ENCODE results near the gene PLAU. TPM values are rescaled to one million over a fixed set of nuclear protein-coding genes. Genes with fewer than 3 reads are reported as not detected.
A peak's percentile ranks its signal among the peaks of the same experiment; 100 is the strongest.

Gene PLAU
- total and polyA plus RNA-seq, 2 of the 4 experiments (the other 2 are of a cell fraction), result 123 to 283 TPM

DNA sequence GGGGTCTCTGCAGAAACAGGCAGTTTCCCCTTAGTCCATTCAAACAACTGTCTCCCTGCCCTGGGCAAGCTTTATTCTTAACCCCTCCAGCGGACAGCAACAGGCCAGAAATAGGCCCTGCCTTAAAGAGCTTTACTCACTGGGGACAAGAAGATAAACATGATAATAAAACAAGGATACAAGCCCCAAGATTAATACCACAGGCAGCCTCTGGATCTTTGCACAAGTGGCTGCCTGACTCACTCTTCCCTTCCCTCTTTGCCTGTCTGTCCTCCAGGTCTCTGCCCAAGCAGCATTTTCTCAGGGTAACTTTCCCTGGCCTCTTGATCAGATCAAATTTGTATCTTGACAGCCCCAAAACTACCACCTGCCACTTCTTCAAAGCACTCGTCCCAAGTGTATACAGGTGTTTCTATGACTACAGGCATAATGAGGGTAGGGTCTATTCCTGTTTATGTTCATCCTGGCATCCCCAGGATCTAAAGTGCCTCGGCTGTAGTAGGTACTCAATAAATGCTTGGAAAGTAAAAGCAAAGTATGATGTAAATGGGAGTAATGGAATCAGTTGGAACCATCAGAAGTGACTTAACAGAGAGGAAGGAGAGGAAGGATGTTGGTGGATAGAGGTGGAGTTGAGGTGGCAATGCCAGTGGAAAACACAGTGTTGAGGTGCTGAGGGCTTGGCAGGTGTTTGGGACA is 29.6 kb upstream of the PLAU start:
- no TSS peak for BruUV-seq (replicated peaks)
- peak; percentile 58 for DNase-seq
- H4K91ac ChIP-seq (ENCODE audit: insufficient read depth, low read depth, low read length), result no peak overlapping the region
- H3K9me1 ChIP-seq (ENCODE audit: insufficient read depth, low read length), result peaks cover 7% of the 10 kb centered on the region
- dilution Hi-C loops (cut with HindIII; ENCODE audit: low sequenced_read_pairs, unreplicated experiment), result no loop called here
- peak; percentile 16; the same call in 1 of the 2 replicates for ATAC-seq (ENCODE audit: low read depth)
- H3K36me3 ChIP-seq (ENCODE audit: control insufficient read depth, insufficient read depth, low read length), result no peaks in the 10 kb centered on the region
- H3K27ac ChIP-seq (ENCODE audit: insufficient read depth, low read length), result no peak overlapping the region
- no peaks in the 10 kb centered on the region for H3K27me3 ChIP-seq (ENCODE audit: control insufficient read depth, insufficient read depth, low read length)
- POLR2A ChIA-PET (ENCODE audit: unreplicated experiment), result no interaction called here
- H3K56ac ChIP-seq (ENCODE audit: extremely low read depth, insufficient read depth, low read length), result no peak overlapping the region
- H2BK15ac ChIP-seq (ENCODE audit: low read depth, low read length), result no peak overlapping the region
- no peak overlapping the region for H3K9ac ChIP-seq (ENCODE audit: low read depth, low read length)
- H3K9me3 ChIP-seq (ENCODE audit: control insufficient read depth, insufficient read depth, low read length), result no peaks in the 10 kb centered on the region
- H2AFZ ChIP-seq (replicated peaks; ENCODE audit: low read length, poor library complexity), result no peak overlapping the region
- intact Hi-C loops (cut with micrococcal nuclease), result no loop called here
- H3K23ac ChIP-seq (ENCODE audit: low read depth, low read length), result no peak overlapping the region
- peaks cover 4% of the 10 kb centered on the region for H3K4me1 ChIP-seq (ENCODE audit: control insufficient read depth, insufficient read depth, low read length)
- 83% methylated on average over 1 of the region's 3 CpGs; no CpG with 5 or more reads in 1 of the 2 experiments for WGBS, 2 experiments (ENCODE audit: extremely low coverage in 2 of 2, insufficient read length in 1 of 2)
- no peak overlapping the region for H3K18ac ChIP-seq (ENCODE audit: low read depth, low read length)
- H3K4ac ChIP-seq (ENCODE audit: low read depth, low read length), result peak overlapping the region; percentile 36; the same call in 1 of the 2 replicates
- H2AK5ac ChIP-seq (ENCODE audit: low read depth, low read length), result peak overlapping the region; percentile 71; the same call in 1 of the 2 replicates
- H3K79me1 ChIP-seq (ENCODE audit: low read depth in 1 of 2, low read length in 2 of 2), result peaks cover 0 to 6% of the 10 kb centered on the region in 2 experiments; a peak in 2 of 4 replicates
- no peak overlapping the region for H2BK120ac ChIP-seq (ENCODE audit: low read depth, low read length)
- H3K4me2 ChIP-seq (ENCODE audit: low read depth, low read length), result no peak overlapping the region
- in situ Hi-C loops (cut with MboI; ENCODE audit: low sequenced_read_pairs), result no loop called here
- no peak overlapping the region for H3K4me3 ChIP-seq (ENCODE audit: insufficient read depth, low read depth, low read length)
- no peak overlapping the region for H4K5ac ChIP-seq (ENCODE audit: low read depth, low read length)
- H2BK5ac ChIP-seq (ENCODE audit: low read depth, low read length, poor library complexity, severe bottlenecking), result no peak overlapping the region
- TF ChIP-seq CEBPB (IDR thresholded peaks at IDR 0.05; ENCODE audit: low read depth, low read length) (peak; percentile 22; the same call in 1 of the 2 replicates), RAD21 (IDR thresholded peaks at IDR 0.05; ENCODE audit: low read length) (no peak), FOS (IDR thresholded peaks at IDR 0.05; ENCODE audit: low read depth, low read length) (no peak)
- H2BK20ac ChIP-seq (ENCODE audit: low read depth, low read length), result 0 out of 2 replicates have a peak overlapping the region, but pooled peaks have one; percentile 24
- 0 out of 2 replicates have a peak overlapping the region, but pooled peaks have one; percentile 15 for H3K14ac ChIP-seq (replicated peaks; ENCODE audit: low read depth, low read length)
- no peaks in the 10 kb centered on the region for H4K20me1 ChIP-seq (ENCODE audit: insufficient read depth, low read length)
- H2AK9ac ChIP-seq (replicated peaks; ENCODE audit: low read depth, low read length, poor library complexity), result no peak overlapping the region
- CTCF ChIA-PET, result interaction anchor here (2.9 kb wide), 1 partner anchor 59 kb away, joined by 32 read pairs; no protein-coding TSS in a partner anchor
- peak overlapping the region in 1 of 2 experiments; percentile 5; a peak in 1 of 4 replicates for H4K8ac ChIP-seq (ENCODE audit: low read depth in 2 of 2, low read length in 2 of 2)
